DOHH2 (cell line): Measurements from ENCODE around the gene CDH4.

Experiments
- H3F3A ChIP-seq: fragments of 200-600 bp; sonication (generic), shearing (Covaris generic); 2 replicates; pipeline ENCODE4 v1.6.0; 2016; ENCODE audit warnings: antibody characterized with exemption, mild to moderate bottlenecking; ENCODE audit not compliant: control insufficient read depth, insufficient read depth
- H3K27ac ChIP-seq: fragments of 200-600 bp; sonication (generic); 2 replicates; pipeline ENCODE4 v1.5.1; 2014; ENCODE audit warnings: low read depth, mild to moderate bottlenecking, low read length, moderate library complexity
- H3K27me3 ChIP-seq: fragments of 200-600 bp; sonication (generic); 2 replicates; pipeline ENCODE4 v1.6.1; 2014; ENCODE audit warnings: mild to moderate bottlenecking, low read length, mixed read lengths; ENCODE audit not compliant: control insufficient read depth
- H3K36me3 ChIP-seq: fragments of 200-600 bp; sonication (generic); 2 replicates; pipeline ENCODE4 v1.6.1; 2014; ENCODE audit warnings: mild to moderate bottlenecking, low read length, moderate library complexity, mixed read lengths; ENCODE audit not compliant: control insufficient read depth
- H3K4me1 ChIP-seq: fragments of 200-600 bp; sonication (generic); 2 replicates; pipeline ENCODE4 v1.6.1; 2014; ENCODE audit warnings: mild to moderate bottlenecking, low read length, mixed read lengths; ENCODE audit not compliant: control insufficient read depth
- H3K4me2 ChIP-seq: fragments of 200-600 bp; sonication (generic); 2 replicates; pipeline ENCODE4 v1.6.0; 2014; ENCODE audit warnings: mild to moderate bottlenecking, low read length, moderate library complexity
- H3K4me3 ChIP-seq: fragments of 200-600 bp; sonication (generic); 2 replicates; pipeline ENCODE4 v1.5.1; 2014; ENCODE audit warnings: mild to moderate bottlenecking, low read length, mixed read lengths
- H3K79me2 ChIP-seq: fragments of 200-600 bp; sonication (generic); 2 replicates; pipeline ENCODE4 v1.6.1; 2014; ENCODE audit warnings: mild to moderate bottlenecking, low read length, mixed read lengths; ENCODE audit not compliant: control insufficient read depth
- H3K9me2 ChIP-seq: fragments of 200-600 bp; sonication (generic); replicated peaks from 2 replicates; pipeline ENCODE4 v1.6.1; 2014; ENCODE audit warnings: mild to moderate bottlenecking, low read length, mixed read lengths; ENCODE audit not compliant: control insufficient read depth
- H3K9me3 ChIP-seq: fragments of 200-600 bp; sonication (generic); 2 replicates; pipeline ENCODE4 v1.6.1; 2014; ENCODE audit warnings: antibody characterized with exemption, low read length, mixed read lengths; ENCODE audit not compliant: control insufficient read depth, insufficient read depth
- H4K20me1 ChIP-seq: fragments of 200-600 bp; sonication (generic); 2 replicates; pipeline ENCODE4 v1.6.0; 2014; ENCODE audit warnings: low read depth, mild to moderate bottlenecking, antibody characterized with exemption, low read length, moderate library complexity; ENCODE audit not compliant: control insufficient read depth, insufficient read depth
- CTCF ChIP-seq: fragments of 200-600 bp; sonication (generic); IDR thresholded peaks from one replicate; pipeline ENCODE4 v1.5.1; 2014; ENCODE audit warnings: antibody characterized with exemption, mild to moderate bottlenecking, low read depth, low read length; ENCODE audit not compliant: poor library complexity, severe bottlenecking
- EZH2phosphoT487 ChIP-seq: fragments of 200-600 bp; sonication (generic); IDR thresholded peaks from 2 replicates; pipeline ENCODE4 v1.6.1; 2017; ENCODE audit warnings: borderline replicate concordance, mild to moderate bottlenecking, antibody characterized with exemption, low read length, moderate library complexity, mixed read lengths

CDH4 gene

GRCh38 chr20:61585764-61586163 lies 333.7 kb downstream of the CDH4 start:
- H3K4me3 ChIP-seq = no peak overlapping the region
- H3K36me3 ChIP-seq = no peaks in the 10 kb centered on the region
- no peaks in the 10 kb centered on the region for H3K4me1 ChIP-seq
- H3K9me3 ChIP-seq = no peaks in the 10 kb centered on the region
- H3K79me2 ChIP-seq = no peaks in the 10 kb centered on the region
- H3K9me2 ChIP-seq = no peaks in the 10 kb centered on the region
- H3K27ac ChIP-seq = no peak overlapping the region
- H3K27me3 ChIP-seq = no peaks in the 10 kb centered on the region
- no peak overlapping the region for H3K4me2 ChIP-seq
- TF ChIP-seq EZH2phosphoT487 (no peak), CTCF (no peak)
- H3F3A ChIP-seq = no peaks in the 10 kb centered on the region
- H4K20me1 ChIP-seq = no peaks in the 10 kb centered on the region

DNA sequence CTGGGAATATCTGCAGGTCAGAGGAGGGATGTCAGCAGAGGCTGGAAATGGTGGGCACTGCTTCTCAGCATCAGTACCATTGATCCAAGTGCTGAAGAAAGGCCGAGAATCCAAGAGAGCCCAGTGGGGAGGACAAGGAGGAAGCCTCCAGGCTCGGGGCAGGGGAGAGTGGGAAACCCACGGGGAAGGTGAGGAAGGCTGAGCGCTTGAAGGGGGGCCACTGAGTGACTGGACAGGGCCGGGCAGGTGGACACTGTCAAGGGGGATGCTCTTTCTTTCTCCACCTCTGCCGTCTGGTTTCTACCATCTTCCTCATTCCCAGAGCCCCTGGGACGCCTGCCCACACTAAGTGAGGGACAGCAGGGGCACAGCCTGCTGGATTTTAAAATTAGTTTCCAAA lies 335.0 kb downstream of the CDH4 start:
- Histone ChIP-seq H3K4me3 (no peak overlapping the region), H3K4me1 (no peaks in the 10 kb centered on the region), H3K36me3 (no peaks in the 10 kb centered on the region), H4K20me1 (no peaks in the 10 kb centered on the region), H3F3A (no peaks in the 10 kb centered on the region), H3K9me2 (no peaks in the 10 kb centered on the region), H3K27me3 (no peaks in the 10 kb centered on the region), H3K79me2 (no peaks in the 10 kb centered on the region), H3K27ac (no peak overlapping the region), H3K4me2 (no peak overlapping the region), H3K9me3 (no peaks in the 10 kb centered on the region)
- no peak for TF ChIP-seq EZH2phosphoT487
- TF ChIP-seq CTCF = no peak

DNA sequence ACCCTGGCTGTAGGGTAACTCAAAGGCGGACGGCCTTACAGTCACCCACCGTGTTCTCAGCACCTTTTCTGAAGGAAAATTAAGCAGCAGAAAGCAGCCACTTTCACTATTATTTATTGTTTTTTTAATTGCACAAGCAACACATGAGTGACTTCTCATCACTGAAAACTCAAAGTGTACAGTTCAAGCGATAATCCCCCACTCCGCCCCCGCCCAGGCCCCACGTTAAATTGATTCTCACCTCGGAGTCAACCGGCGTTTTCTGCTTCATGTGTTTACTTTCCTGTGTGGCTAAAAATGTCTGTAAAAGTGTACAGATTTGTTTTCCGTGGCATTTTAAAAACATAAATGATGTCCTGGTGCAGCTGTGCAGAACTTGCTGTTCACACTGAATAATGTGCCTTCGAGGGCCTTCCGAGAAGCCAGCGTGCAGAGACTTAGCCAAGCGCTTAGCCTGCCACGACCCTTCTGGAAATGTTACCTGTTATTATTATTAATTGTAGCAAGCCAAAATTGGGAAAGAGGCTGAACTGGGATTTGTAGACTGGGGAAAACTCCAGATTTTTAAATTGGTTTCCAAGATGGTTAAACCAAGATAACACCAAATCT lies 335.7 kb downstream of the CDH4 start:
- Histone ChIP-seq H3K4me3 (no peak overlapping the region), H3K4me2 (no peak overlapping the region), H3K27me3 (no peaks in the 10 kb centered on the region), H3K36me3 (no peaks in the 10 kb centered on the region), H3K9me3 (peaks cover 2% of the 10 kb centered on the region; the same call in 1 of the 2 replicates), H3K4me1 (no peaks in the 10 kb centered on the region), H3K27ac (no peak overlapping the region), H3K9me2 (no peaks in the 10 kb centered on the region), H3K79me2 (no peaks in the 10 kb centered on the region), H4K20me1 (no peaks in the 10 kb centered on the region), H3F3A (no peaks in the 10 kb centered on the region)
- TF ChIP-seq EZH2phosphoT487 (no peak), CTCF (no peak)
